K562 (cell line): Measurements from ENCODE around the gene SHF.

ENCODE experiments used
- CBFB ChIP-seq: sonication (generic); formaldehyde crosslinking; IDR thresholded peaks from 2 replicates; pipeline ENCODE4 v1.4.0; 2020; ENCODE audit warnings: mild to moderate bottlenecking, missing genetic modification reagents
- CHD2 ChIP-seq: IDR thresholded peaks from 2 replicates; pipeline ENCODE4 v1.6.1; 2011; ENCODE audit warnings: low read depth, low read length
- CTCF ChIP-seq, 3 experiments: IDR thresholded peaks in 2 of 3; conservative IDR thresholded peaks in 1 of 3; 2 replicates each; pipeline ENCODE4 v1.5.1; 2011 to 2012; ENCODE audit warnings: low read length in 3 of 3, mild to moderate bottlenecking in 3 of 3, control low read depth in 2 of 3, improper control_type of control experiment in 1 of 3, inconsistent platforms in 1 of 3, low read depth in 1 of 3, mixed read lengths in 1 of 3, moderate library complexity in 1 of 3; ENCODE audit not compliant: insufficient read depth in 2 of 3
- ETV5 ChIP-seq: sonication (generic); formaldehyde crosslinking; IDR thresholded peaks from 2 replicates; pipeline ENCODE4 v1.4.0; 2020; ENCODE audit warnings: low read depth, mild to moderate bottlenecking, missing genetic modification reagents
- FOXK2 ChIP-seq, 2 experiments: fragments of 450-650 bp; IDR thresholded peaks in 1 of 2; conservative IDR thresholded peaks in 1 of 2; 2 replicates each; pipeline ENCODE4 v1.6.1; 2016; ENCODE audit warnings: low read depth in 2 of 2, mild to moderate bottlenecking in 1 of 2
- JUND ChIP-seq, 2 experiments: IDR thresholded peaks; 2 replicates in 1 of 2; 3 replicates in 1 of 2; pipeline ENCODE4 v1.6.1; 2011; ENCODE audit warnings: borderline replicate concordance in 2 of 2, low read depth in 2 of 2, low read length in 2 of 2, improper control_type of control experiment in 1 of 2, missing biosample characterization in 1 of 2, missing genetic modification characterization in 1 of 2, missing genetic modification reagents in 1 of 2
- KDM1A ChIP-seq, 2 experiments: fragments of 450-650 bp; IDR thresholded peaks; 2 replicates each; pipeline ENCODE4 v1.6.1; 2016; ENCODE audit warnings: mild to moderate bottlenecking in 2 of 2
- SMARCA4 ChIP-seq: fragments of 450-650 bp; IDR thresholded peaks from 2 replicates; pipeline ENCODE4 v1.6.1; 2016
- ZNF324 ChIP-seq: fragments of 250-450 bp; sonication (Bioruptor Pico); IDR thresholded peaks from 2 replicates; pipeline ENCODE4 v1.4.0; 2020; ENCODE audit warnings: mild to moderate bottlenecking
- ZNF395 ChIP-seq: fragments of 200-800 bp; sonication (Bioruptor generic); IDR thresholded peaks from 2 replicates; pipeline ENCODE4 v1.6.1; 2017; ENCODE audit warnings: missing genetic modification characterization, missing compliant biosample characterization

GRCh38 chr15:45201557-45201859, 13.7 kb upstream of the SHF start:
- TF ChIP-seq SMARCA4 (no peak), CTCF (IDR thresholded peaks at IDR 0.05 in 2 of 3, conservative IDR thresholded peaks at IDR 0.05 in 1 of 3; ENCODE audit: insufficient read depth in 2 of 3, low read depth in 1 of 3, low read length in 3 of 3) (no peak), ETV5 (CRISPR knock-in tag) (no peak), CHD2 (no peak), CBFB (CRISPR knock-in tag) (no peak), FOXK2 (conservative IDR thresholded peaks at IDR 0.05 in 1 of 2, IDR thresholded peaks at IDR 0.05 in 1 of 2; ENCODE audit: low read depth in 2 of 2) (no peak), ZNF324 (CRISPR knock-in tag) (no peak), JUND (IDR thresholded peaks at IDR 0.05; ENCODE audit: borderline replicate concordance, low read depth, low read length) (no peak), JUND (tag; IDR thresholded peaks at IDR 0.05; ENCODE audit: borderline replicate concordance, low read depth, low read length) (no peak), KDM1A (IDR thresholded peaks at IDR 0.05) (no peak), ZNF395 (no peak)
